NB4 (cell line): ENCODE results near the gene COL8A1.

Experiments
- DNase-seq: peaks from one replicate; pipeline ENCODE4 v3.0.0; 2010; ENCODE audit warnings: low read depth
- H3K4me3 ChIP-seq: one replicate; pipeline ENCODE4 v1.5.1; 2011; ENCODE audit warnings: mild to moderate bottlenecking, low read depth, low read length, moderate library complexity
- CTCF ChIP-seq: IDR thresholded peaks from one replicate; pipeline ENCODE4 v1.5.1; 2012; ENCODE audit warnings: low read depth, low read length
- MAX ChIP-seq: IDR thresholded peaks from 2 replicates; pipeline ENCODE4 v1.6.1; 2011; ENCODE audit warnings: low read depth, low read length
- MYC ChIP-seq: IDR thresholded peaks from 2 replicates; pipeline ENCODE4 v1.6.1; 2011; ENCODE audit warnings: low read depth, low read length
- POLR2A ChIP-seq: IDR thresholded peaks from 2 replicates; pipeline ENCODE4 v1.6.1; 2011; ENCODE audit warnings: mild to moderate bottlenecking; ENCODE audit not compliant: insufficient read length; ENCODE audit errors: extremely low read depth

The COL8A1 gene

GRCh38 chr3:99776516-99777209 lies 138.3 kb downstream of the COL8A1 start:
- no peak for TF ChIP-seq MAX
- TF ChIP-seq POLR2A: no peak
- no peak for TF ChIP-seq CTCF
- no peak for TF ChIP-seq MYC
- H3K4me3 ChIP-seq: no peak overlapping the region
- no peak for DNase-seq

- H3K4me3 ChIP-seq: no peak overlapping the region
- TF ChIP-seq MYC (no peak), CTCF (no peak), MAX (no peak), POLR2A (no peak)
- no peak for DNase-seq
Observed at GRCh38 chr3:99777210-99777549, 138.8 kb downstream of the COL8A1 start.

- no peak for DNase-seq
- no peak overlapping the region for H3K4me3 ChIP-seq
- TF ChIP-seq MYC: no peak
- TF ChIP-seq MAX: no peak
- no peak for TF ChIP-seq CTCF
- TF ChIP-seq POLR2A: no peak
Observed at GRCh38 chr3:99777708-99778107, 139.3 kb downstream of the COL8A1 start.

- no peak for DNase-seq
Observed at GRCh38 chr3:99780749-99781148, 142.4 kb downstream of the COL8A1 start.

GRCh38 chr3:99781761-99782160 lies 143.4 kb downstream of the COL8A1 start:
- H3K4me3 ChIP-seq: no peak overlapping the region
- DNase-seq: no peak
- TF ChIP-seq MYC (no peak), CTCF (no peak), POLR2A (no peak), MAX (no peak)

More at GRCh38 chr3:99780749-99781148, 142.4 kb downstream of the COL8A1 start:
- H3K4me3 ChIP-seq: no peak overlapping the region
- TF ChIP-seq CTCF: no peak
- no peak for TF ChIP-seq POLR2A
- TF ChIP-seq MYC: no peak
- no peak for TF ChIP-seq MAX

DNA sequence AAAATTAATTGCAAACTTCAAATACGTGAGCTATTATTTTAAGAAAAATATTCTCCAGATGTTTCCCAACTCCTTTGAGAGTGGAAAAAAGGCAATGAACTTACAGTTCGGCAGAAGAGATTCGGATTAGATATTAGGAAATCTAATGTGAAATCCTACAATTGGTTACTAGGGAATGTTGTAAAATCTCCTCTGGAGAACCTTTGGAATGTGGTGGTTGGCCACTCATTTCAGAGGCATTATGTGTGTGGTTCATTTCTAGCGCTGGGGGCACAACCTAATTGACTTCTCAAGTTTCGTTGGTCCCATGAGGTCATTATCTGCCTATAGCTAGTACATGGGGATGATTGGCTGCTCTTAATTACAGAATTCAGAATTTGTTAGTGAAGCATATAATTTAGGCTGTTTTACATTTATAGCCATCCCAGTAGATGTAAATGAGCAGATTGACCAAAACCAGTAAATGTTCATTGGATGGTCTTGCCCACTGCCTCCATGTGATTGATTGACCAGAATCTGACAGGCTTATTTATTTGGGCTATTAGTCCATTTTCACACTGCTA lies 144.7 kb downstream of the COL8A1 start:
- no peak for DNase-seq
- TF ChIP-seq MYC (no peak), POLR2A (no peak), MAX (no peak), CTCF (no peak)
- H3K4me3 ChIP-seq: no peak overlapping the region
